Suppressor macrophage treated with lipopolysaccharide for 1 hour (primary cell): ENCODE measurements around the gene N4BP2.
"Not testable (repeated sequence)": the region's sequence is repeated elsewhere in the genome, so short reads cannot be mapped to it uniquely, and the experiment has no call there.

ENCODE experiments used
- DNase-seq, 3 donors: peaks; one replicate each; pipeline ENCODE4 v3.0.0-alpha.2; 2020 to 2022

The N4BP2 gene

DNA sequence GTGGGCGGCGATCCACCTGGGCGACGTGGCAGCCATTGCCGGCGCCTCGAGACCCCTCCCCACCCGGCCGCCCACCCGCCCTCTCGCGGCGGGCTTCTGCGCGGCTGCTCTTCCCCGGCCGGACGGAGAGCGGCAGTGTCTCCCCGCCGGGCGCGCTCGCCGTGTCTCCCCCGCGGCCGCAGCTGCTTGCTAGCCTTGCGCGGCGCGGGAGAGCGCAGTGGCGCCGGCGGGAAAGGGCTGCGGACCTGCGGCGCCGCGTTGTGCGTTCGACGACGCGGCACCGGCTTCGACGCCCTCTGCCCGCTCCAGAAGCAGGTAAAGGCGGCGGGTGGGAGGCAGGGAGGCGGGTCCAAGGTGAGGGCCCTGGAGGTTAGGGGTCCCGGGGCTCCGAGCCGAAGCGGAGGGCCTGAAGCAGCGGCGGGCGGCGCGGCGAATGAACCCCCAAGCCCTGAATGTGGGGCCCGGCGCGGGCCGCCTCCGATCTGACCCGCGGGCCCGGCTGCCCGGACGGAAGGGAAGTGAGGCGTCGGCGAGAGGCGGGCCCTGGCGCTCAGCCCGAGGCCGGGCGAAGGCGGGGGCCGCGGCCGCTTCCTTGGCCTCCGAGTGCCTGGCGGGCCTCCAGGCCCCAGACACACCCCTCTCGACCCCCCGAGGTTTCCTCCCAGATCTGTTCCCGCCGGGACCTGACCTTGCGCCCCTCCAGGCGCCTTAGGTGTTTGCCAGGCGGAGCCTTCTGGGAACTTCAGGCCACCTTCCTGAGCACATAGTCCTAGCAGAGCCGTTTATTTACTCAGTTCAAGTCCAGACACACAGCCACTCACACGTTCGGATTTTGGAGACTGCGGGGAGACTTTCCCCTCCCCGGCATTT, at the start of gene N4BP2:
TSS of gene N4BP2 (plus strand) at position 135 of the 870 bp plus-strand sequence. CDS start 40,491 bp downstream, outside the sequence.
- DNase-seq: peak; percentile 84 to 94 (median 89)

DNA sequence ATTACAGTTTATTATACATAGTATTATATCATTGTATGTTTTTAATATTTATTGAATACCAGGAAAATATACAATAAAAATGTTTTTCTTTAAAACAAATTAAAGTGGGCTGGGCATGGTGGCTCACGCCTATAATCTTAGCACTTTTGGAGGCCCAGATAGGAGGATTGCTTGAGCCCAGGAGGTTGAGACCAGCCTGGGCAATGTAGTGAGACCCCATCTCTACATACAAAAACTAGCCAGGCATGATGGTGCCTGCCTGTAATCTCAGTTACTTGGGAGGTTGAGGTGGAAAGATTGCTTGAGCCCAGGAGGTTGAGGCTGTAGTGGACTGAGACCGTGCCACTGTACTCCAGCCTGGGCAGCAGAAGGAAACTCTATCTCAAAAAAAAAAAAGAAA, 40.6 kb upstream of the N4BP2 start:
- DNase-seq: no peak

DNA sequence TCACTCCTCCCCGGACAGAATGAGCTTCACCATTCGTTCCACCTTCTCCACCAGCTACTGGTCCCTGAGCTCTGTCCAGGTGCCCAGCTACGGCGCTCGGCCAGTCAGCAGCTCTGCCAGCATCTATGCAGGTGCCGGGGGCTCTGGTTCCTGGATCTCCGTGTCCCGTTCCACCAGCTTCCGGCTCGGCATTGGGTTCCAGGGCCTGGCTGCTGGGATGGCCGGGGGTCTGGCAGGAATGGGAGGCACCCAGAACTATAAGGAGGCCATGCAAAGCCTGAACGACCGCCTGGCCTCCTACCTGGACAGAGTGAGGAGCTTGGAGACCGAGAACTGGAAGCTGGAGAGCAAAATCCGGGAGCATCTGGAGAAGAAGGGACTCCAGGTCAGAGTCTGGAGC, 36.4 kb upstream of the N4BP2 start:
- no peak for DNase-seq

GRCh38 chr4:40021116-40021515, 35.5 kb upstream of the N4BP2 start:
- DNase-seq: not testable (repeated sequence)

GRCh38 chr4:40024049-40024448, 32.6 kb upstream of the N4BP2 start:
- DNase-seq: not testable (repeated sequence)

DNA sequence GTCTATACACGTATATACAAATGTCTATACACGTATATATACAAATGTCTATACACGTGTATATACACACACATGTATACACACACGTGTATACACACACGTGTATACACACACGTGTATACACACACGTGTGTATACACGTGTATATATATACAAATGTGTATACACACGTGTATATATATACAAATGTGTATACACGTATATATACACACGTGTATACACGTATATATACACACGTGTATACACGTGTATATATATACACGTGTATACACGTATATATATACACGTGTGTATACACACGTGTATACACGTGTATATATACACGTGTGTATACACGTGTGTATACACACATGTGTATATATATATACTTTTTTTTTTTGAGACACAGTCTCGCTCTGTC, 23.9 kb upstream of the N4BP2 start:
- no peak for DNase-seq

DNA sequence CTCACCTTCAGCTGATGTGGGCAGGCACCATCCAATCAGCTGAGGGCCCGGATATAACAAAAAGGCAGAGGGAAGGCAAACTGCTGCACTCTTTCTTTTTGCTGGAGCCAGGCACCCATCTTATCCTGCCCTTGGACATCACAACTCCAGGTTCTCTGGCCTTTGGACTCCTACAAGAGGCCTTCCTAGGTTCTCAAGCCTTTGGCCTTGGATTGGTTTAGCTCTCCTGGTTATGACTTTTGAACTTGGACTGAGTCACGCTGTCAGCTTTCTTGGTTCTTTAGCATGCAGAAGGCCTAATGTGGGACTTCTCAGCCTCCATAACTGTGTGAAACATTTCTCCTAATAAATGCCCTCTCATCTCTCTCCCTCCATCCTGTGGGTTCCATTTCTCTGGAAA, 23.0 kb upstream of the N4BP2 start:
- DNase-seq: no peak

- DNase-seq: peak; percentile 3 to 48 (median 39)
These were observed 17.7 kb upstream of the N4BP2 start for GRCh38 chr4:40038977-40039376.

DNA sequence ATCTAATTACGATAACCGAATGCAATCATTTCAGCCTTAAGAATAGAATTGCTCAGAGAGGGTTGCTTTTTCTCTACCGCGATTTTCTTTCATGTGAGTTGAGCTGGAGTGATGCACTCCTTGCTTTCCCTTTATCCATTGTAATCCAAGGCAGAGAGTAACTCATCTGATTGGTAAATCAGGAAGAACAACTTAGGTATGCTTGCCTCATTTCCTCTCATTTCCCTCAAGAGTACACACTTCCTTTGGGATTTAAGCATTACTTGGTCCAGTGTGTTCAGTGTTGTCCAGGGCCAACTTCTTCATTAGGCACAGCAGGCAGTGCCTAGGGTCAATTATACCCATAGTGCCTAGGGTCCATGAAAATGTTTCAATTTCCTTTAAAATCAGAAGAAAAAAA, 15.7 kb upstream of the N4BP2 start:
- DNase-seq: no peak

- no peak for DNase-seq
These were observed 12.9 kb upstream of the N4BP2 start for GRCh38 chr4:40043786-40044185.

DNA sequence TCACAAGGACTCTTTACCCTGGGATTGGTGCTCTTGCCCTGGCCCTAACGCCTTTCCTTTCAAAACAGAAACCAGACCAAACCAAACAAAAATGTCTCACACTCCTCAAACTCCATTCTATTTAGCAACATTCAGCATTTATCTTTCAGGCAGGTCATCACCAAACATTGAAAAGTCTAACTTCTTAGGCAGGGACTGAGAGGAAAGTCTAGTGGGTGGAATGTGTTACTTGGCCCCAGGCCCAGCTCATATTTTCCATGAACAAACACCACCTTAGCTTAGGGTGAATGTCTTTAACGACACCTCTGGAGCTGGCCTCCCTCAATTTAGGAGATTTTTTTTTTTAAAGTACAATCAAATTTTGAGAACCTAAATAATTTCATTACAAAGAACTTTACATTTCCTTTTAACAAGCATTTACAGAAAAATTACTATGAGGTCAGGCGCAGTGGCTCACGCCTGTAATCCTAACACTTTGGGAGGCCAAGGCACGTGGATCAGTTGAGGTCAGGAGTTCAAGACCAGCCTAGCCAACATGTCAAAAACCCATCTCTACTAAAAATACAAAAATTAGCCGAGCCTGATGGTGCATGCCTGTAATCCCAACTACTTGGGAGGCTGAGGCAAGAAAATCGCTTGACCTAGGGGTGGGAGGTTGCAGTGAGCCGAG, 10.2 kb upstream of the N4BP2 start:
- no peak for DNase-seq

GRCh38 chr4:40053161-40053560, 3.5 kb upstream of the N4BP2 start:
- no peak for DNase-seq

- peak; percentile 64 to 92 (median 81) for DNase-seq
These were observed 1.2 kb upstream of the N4BP2 start for GRCh38 chr4:40055511-40055862.

DNA sequence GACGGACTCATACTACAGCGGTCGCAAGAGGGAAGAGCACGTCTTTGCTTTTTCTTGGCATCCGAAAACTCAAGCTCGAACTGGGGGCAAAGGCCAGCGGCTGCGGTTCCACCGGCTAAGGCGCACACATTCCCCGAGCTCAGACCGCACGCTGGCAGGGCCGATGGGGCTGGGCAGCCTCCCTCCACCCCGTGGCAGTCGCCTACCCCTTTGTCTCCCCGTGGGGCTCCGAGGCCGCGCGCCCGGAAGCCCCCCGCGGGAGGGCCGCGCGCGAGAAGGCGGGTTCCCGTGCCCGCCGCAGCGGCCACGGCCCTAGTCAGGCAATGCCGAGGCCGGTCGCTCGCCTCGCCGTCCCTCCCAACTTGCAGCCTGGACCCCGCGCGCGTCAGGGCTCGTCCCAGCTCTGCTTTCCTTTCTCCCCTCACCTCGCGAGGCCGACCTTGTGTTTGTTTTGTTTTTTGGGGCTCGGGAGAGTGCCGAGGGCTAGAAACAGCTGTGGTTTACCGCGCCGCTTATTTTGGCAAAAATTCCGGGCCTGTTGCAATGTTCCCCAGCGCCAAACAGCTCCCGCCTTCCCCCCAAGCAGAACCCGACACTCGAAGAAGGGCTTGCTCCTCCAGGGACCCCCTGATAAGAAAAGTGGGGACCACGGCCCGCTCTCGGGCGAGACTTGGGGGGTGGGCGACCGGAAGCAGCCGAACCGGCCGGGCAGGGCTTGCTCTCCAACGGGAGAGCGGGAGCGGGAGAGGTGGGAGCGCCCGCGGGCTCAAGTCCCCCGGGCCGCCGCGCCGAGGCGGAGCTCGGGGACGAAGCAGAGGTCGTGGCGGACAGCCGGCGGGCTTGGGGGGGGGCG, 561 bp upstream of the N4BP2 start:
- DNase-seq: peak in 2 of 3 donors; percentile 51 to 73

DNA sequence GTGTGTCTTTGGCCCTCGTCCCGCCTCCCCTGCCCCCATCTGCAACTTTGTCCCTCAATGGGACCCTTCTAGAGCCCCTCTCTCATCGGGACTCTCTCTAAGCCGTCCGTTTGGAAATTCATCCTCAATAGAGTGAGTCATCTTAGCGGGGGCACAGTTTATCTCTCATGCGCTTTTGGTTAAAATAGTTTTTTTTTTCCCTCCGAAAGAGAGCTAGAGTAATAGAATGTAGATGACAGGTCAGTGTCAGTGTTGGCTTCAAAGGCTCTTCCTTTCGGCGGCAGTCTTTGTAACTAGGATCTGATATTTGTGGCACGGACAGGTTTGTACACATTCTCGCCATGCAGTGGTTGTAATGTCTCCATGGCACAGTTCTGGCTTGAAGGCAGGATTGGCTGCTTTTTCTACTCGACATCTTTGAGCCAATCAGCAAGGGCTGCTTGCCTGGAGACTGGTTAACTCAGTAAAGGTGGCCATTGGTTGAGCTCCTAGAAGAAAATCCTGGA, 989 bp downstream of the N4BP2 start:
- peak; percentile 86 to 93 (median 88) for DNase-seq

- no peak for DNase-seq
These were observed 1.5 kb downstream of the N4BP2 start for GRCh38 chr4:40058121-40058520.

- DNase-seq: no peak
These were observed 2.2 kb downstream of the N4BP2 start for GRCh38 chr4:40058854-40059253.

DNA sequence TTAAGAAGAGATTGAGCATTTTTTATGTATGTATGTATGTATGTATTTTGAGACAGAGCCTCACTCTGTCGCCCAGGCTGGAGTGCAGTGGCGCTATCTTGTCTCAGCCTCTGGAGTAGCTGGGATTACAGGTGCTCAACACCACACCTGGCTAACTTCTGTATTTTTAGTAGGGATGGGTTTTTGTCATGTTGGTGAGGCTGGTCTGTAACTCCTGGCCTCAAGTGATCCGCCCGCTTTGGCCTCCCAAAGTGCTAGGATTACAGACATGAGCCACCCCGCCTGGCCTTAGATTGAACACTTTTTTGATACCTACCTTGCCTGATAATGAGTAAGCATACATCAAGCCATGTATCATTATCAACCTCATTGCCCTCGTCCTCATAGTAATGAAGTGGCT, 2.7 kb downstream of the N4BP2 start:
- DNase-seq: no peak

- no peak for DNase-seq
These were observed 8.4 kb downstream of the N4BP2 start for GRCh38 chr4:40065010-40065409.

GRCh38 chr4:40066651-40067050, 10.0 kb downstream of the N4BP2 start:
- peak in 2 of 3 donors; percentile 17 to 22 for DNase-seq

GRCh38 chr4:40070387-40070786, 13.7 kb downstream of the N4BP2 start:
- DNase-seq: no peak

GRCh38 chr4:40086421-40086820, 29.8 kb downstream of the N4BP2 start:
- no peak for DNase-seq

DNA sequence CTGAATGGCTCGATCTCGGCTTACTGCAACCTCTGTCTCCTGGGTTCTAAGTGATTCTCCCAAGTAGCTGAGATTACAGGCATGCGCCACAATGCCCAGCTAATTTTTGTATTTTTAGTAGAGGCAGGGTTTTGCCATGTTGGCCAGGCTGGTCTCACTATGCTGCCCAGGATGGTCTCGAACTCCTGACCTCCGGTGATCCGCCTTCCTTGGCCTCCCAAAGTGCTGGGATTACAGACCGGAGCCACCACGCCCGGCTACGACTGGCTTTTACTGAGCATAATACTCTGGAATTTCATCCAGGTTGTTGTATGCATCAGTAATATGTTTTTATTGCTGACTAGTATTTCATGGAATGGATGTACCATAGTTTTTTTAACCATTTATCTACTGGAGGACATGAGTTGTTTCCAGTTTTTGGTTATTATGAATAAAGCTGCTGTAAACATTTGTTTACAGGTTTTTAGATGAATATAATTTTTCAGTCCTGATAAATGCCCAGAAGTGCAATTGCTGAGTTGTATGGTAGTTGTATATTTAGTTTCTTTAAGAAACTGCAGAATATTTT, 31.2 kb downstream of the N4BP2 start:
- DNase-seq: no peak
